K562 (cell line): ENCODE results near the gene ADAMTS14. TPM values are rescaled to one million over a fixed set of nuclear protein-coding genes. Genes with fewer than 3 reads are reported as not detected.

Source experiments
- ARNT ChIP-seq, 2 experiments: fragments of 450-650 bp; IDR thresholded peaks; 2 replicates each; pipeline ENCODE4 v1.6.1; 2016; ENCODE audit warnings: mild to moderate bottlenecking in 1 of 2
- CBFA2T2 ChIP-seq: fragments of 450-650 bp; conservative IDR thresholded peaks from 2 replicates; pipeline ENCODE4 v1.6.1; 2017; ENCODE audit warnings: mild to moderate bottlenecking
- CBFA2T3 ChIP-seq: fragments of 450-650 bp; IDR thresholded peaks from 2 replicates; pipeline ENCODE4 v1.6.1; 2017
- CBX3 ChIP-seq, 2 experiments: IDR thresholded peaks; 1 replicate in 1 of 2; 2 replicates in 1 of 2; pipeline ENCODE4 v1.6.1; 2012; ENCODE audit warnings: inconsistent platforms in 2 of 2, low read length in 2 of 2, borderline replicate concordance in 1 of 2, control low read depth in 1 of 2
- CREB3 ChIP-seq: fragments of 450-650 bp; conservative IDR thresholded peaks from 2 replicates; pipeline ENCODE4 v1.6.1; 2016; ENCODE audit warnings: missing genetic modification characterization, low read depth, mild to moderate bottlenecking, missing compliant biosample characterization, moderate library complexity
- DACH1 ChIP-seq: fragments of 450-650 bp; IDR thresholded peaks from 2 replicates; pipeline ENCODE4 v1.6.1; 2018; ENCODE audit not compliant: partially characterized antibody
- GMEB1 ChIP-seq: fragments of 250-450 bp; sonication (Bioruptor Pico); IDR thresholded peaks from 2 replicates; pipeline ENCODE4 v1.4.0; 2020; ENCODE audit warnings: mild to moderate bottlenecking
- MAX ChIP-seq: sonication (generic); formaldehyde crosslinking; IDR thresholded peaks from 2 replicates; pipeline ENCODE4 v1.9.0; 2022; ENCODE audit warnings: mild to moderate bottlenecking, missing genetic modification reagents
- MLLT1 ChIP-seq, 2 experiments: fragments of 450-650 bp; IDR thresholded peaks; 2 replicates each; pipeline ENCODE4 v1.6.1; 2016
- NBN ChIP-seq: fragments of 450-650 bp; IDR thresholded peaks from 2 replicates; pipeline ENCODE4 v1.6.1; 2016; ENCODE audit warnings: low read depth, mild to moderate bottlenecking
- RREB1 ChIP-seq: fragments of 250-450 bp; sonication (Bioruptor Pico); IDR thresholded peaks from 2 replicates; pipeline ENCODE4 v1.4.0; 2020
- USF2 ChIP-seq: sonication (generic); formaldehyde crosslinking; IDR thresholded peaks from 2 replicates; pipeline ENCODE4 v1.5.0; 2020; ENCODE audit warnings: missing genetic modification reagents
- ZFP36 ChIP-seq: fragments of 150-350 bp; IDR thresholded peaks from 2 replicates; pipeline ENCODE4 v1.6.1; 2018; ENCODE audit warnings: low read length, low read depth; ENCODE audit not compliant: partially characterized antibody
- ZFPM2 ChIP-seq: fragments of 250-450 bp; sonication (Bioruptor Pico); IDR thresholded peaks from 2 replicates; pipeline ENCODE4 v1.5.1; 2022; ENCODE audit warnings: mild to moderate bottlenecking
- ZKSCAN1 ChIP-seq: fragments of 150-350 bp; IDR thresholded peaks from 2 replicates; pipeline ENCODE4 v1.6.1; 2016; ENCODE audit warnings: low read depth, low read length
- ZNF57 ChIP-seq: fragments of 450-650 bp; formaldehyde crosslinking; IDR thresholded peaks from 2 replicates; pipeline ENCODE4 v1.4.0; 2020; ENCODE audit warnings: mild to moderate bottlenecking, moderate library complexity
- polyA plus RNA-seq, 8 experiments: library from polyadenylated mRNA; depleted of rRNA in 4 of 8; stranded (reverse) in 5 of 8; unstranded in 3 of 8; fragments of >200 nt; fragmentation: Nextera tagmentation in 2 of 8; fragmentation: Illumina TruSeq in 1 of 8; extraction: Ambion mirVana in 2 of 8; extraction: Trizol in 1 of 8; gene quantifications; 2 replicates each; pipeline versions ENCODE4 v1.2.1 to v1.2.3, GENCODE V29; 2011 to 2014; ENCODE audit warnings: inconsistent platforms in 1 of 8, missing spikeins in 1 of 8
- total RNA-seq, 7 experiments: library from RNA; depleted of rRNA in 6 of 7; stranded (reverse); fragments of >200 nt in 6 of 7; fragmentation: Illumina TruSeq in 2 of 7; extraction: Trizol in 2 of 7; gene quantifications; 2 replicates each; pipeline versions ENCODE4 v1.2.1 to v1.2.3, GENCODE V29; 2011 to 2021; ENCODE audit warnings: low replicate concordance in 1 of 7

The ADAMTS14 gene
- total and polyA plus RNA-seq, 9 of the 15 experiments (the other 6 are each of a cell fraction or from before 2014, with no cell fraction given) = 0.04 to 37.4 (median 15.9) TPM

GRCh38 chr10:70661623-70662361 is 10.5 kb upstream of the ADAMTS14 start (continued):
- TF ChIP-seq MAX (CRISPR knock-in tag) (peak; percentile 55), ZNF57 (CRISPR knock-in tag) (peak; percentile 35; the same call in 1 of the 2 replicates), DACH1 (no peak), CBX3 (IDR thresholded peaks at IDR 0.05; ENCODE audit: borderline replicate concordance in 1 of 2, low read length in 2 of 2) (0 out of 3 replicates have a peak, but pooled peaks of 1 of the 2 experiments have one; percentile 13), RREB1 (peak; percentile 80), ZFPM2 (CRISPR knock-in tag) (0 out of 2 replicates have a peak, but pooled peaks have one; percentile 58), ZKSCAN1 (no peak), MLLT1 (IDR thresholded peaks at IDR 0.05) (0 out of 4 replicates have a peak, but pooled peaks of 1 of the 2 experiments have one; percentile 12), CBFA2T2 (no peak), CBFA2T3 (peak; percentile 25; the same call in 1 of the 2 replicates), NBN (no peak), ARNT (IDR thresholded peaks at IDR 0.05) (no peak), CREB3 (tag) (peak; percentile 82), GMEB1 (CRISPR knock-in tag) (0 out of 2 replicates have a peak, but pooled peaks have one; percentile 6), ZFP36 (peak; percentile 72), USF2 (CRISPR knock-in tag) (no peak)
